Nephron progenitor cell (in vitro differentiated cells): ENCODE results near the gene LYPLAL1.

Experiments used
- DNase-seq: peaks from one replicate; pipeline ENCODE4 v3.0.0; 2021
- H3K27ac Mint-ChIP-seq: 2 replicates; pipeline ENCODE4 v1.8.0; 2021; ENCODE audit warnings: mild to moderate bottlenecking, moderate library complexity, mixed read lengths
- H3K27me3 Mint-ChIP-seq: 2 replicates; pipeline ENCODE4 v1.8.0; 2021; ENCODE audit warnings: mild to moderate bottlenecking, low read depth, mixed read lengths; ENCODE audit not compliant: poor library complexity
- H3K36me3 Mint-ChIP-seq: 2 replicates; pipeline ENCODE4 v1.8.0; 2021; ENCODE audit warnings: low read depth, mixed read lengths
- H3K4me1 Mint-ChIP-seq: 2 replicates; pipeline ENCODE4 v1.8.0; 2021; ENCODE audit warnings: mixed read lengths
- H3K4me3 Mint-ChIP-seq: 2 replicates; pipeline ENCODE4 v1.8.0; 2021; ENCODE audit warnings: mild to moderate bottlenecking, moderate library complexity, mixed read lengths
- H3K9me3 Mint-ChIP-seq: 2 replicates; pipeline ENCODE4 v1.8.0; 2021; ENCODE audit warnings: mild to moderate bottlenecking, moderate library complexity, mixed read lengths
- TF ChIP-seq, protein P1 (sequence below): fragments of 200-600 bp; sonication (generic); IDR thresholded peaks from 2 replicates; pipeline ENCODE4 v1.5.0; 2021; ENCODE audit warnings: antibody characterized with exemption

The LYPLAL1 gene

GRCh38 chr1:219175212-219175564, 1.5 kb downstream of the LYPLAL1 start:
- TF ChIP-seq, protein P1, sequence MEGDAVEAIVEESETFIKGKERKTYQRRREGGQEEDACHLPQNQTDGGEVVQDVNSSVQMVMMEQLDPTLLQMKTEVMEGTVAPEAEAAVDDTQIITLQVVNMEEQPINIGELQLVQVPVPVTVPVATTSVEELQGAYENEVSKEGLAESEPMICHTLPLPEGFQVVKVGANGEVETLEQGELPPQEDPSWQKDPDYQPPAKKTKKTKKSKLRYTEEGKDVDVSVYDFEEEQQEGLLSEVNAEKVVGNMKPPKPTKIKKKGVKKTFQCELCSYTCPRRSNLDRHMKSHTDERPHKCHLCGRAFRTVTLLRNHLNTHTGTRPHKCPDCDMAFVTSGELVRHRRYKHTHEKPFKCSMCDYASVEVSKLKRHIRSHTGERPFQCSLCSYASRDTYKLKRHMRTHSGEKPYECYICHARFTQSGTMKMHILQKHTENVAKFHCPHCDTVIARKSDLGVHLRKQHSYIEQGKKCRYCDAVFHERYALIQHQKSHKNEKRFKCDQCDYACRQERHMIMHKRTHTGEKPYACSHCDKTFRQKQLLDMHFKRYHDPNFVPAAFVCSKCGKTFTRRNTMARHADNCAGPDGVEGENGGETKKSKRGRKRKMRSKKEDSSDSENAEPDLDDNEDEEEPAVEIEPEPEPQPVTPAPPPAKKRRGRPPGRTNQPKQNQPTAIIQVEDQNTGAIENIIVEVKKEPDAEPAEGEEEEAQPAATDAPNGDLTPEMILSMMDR, result no peak
- no peaks in the 10 kb centered on the region for H3K27me3 Mint-ChIP-seq
- DNase-seq, result no peak
- H3K9me3 Mint-ChIP-seq, result peaks cover 4% of the 10 kb centered on the region
- no peak overlapping the region for H3K27ac Mint-ChIP-seq
- H3K4me3 Mint-ChIP-seq, result peak overlapping the region; percentile 92
- peaks cover 24% of the 10 kb centered on the region for H3K4me1 Mint-ChIP-seq
- H3K36me3 Mint-ChIP-seq, result peaks cover 23% of the 10 kb centered on the region

DNA sequence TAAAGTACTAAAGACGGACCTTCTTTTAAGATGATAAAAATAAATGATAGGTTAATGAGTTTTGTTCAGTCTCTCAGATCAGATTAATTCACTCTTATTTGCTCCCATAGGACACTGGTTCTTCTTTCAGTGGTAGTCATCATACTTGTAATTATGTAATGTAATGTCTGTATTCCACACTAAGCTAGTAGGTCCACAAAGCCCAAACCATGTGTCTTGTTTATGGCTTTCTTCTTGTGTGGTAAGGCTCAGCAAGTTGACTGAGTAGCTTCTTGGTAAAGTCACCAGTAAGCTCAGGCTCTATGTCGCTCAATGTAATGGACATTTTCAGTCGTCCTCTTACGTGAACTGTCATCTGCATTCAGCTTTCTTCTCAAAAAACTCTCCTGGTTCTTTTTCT, 2.5 kb downstream of the LYPLAL1 start:
- peaks cover 24% of the 10 kb centered on the region for H3K4me1 Mint-ChIP-seq
- H3K4me3 Mint-ChIP-seq, result peak overlapping the region; percentile 57
- DNase-seq, result no peak
- peaks cover 4% of the 10 kb centered on the region for H3K9me3 Mint-ChIP-seq
- H3K27me3 Mint-ChIP-seq, result no peaks in the 10 kb centered on the region
- H3K36me3 Mint-ChIP-seq, result peaks cover 32% of the 10 kb centered on the region
- H3K27ac Mint-ChIP-seq, result no peak overlapping the region
- TF ChIP-seq, protein P1, result no peak

- no peak overlapping the region for H3K27ac Mint-ChIP-seq
- H3K36me3 Mint-ChIP-seq, result peaks cover 44% of the 10 kb centered on the region
- peaks cover 4% of the 10 kb centered on the region for H3K9me3 Mint-ChIP-seq
- DNase-seq, result no peak
- H3K4me1 Mint-ChIP-seq, result peaks cover 24% of the 10 kb centered on the region
- TF ChIP-seq, protein P1, result no peak
- no peaks in the 10 kb centered on the region for H3K27me3 Mint-ChIP-seq
- no peak overlapping the region for H3K4me3 Mint-ChIP-seq
These were observed 3.7 kb downstream of the LYPLAL1 start for GRCh38 chr1:219177363-219177762.

- Mint-ChIP-seq H3K27ac (no peak overlapping the region), H3K36me3 (peaks cover 49% of the 10 kb centered on the region), H3K4me1 (peaks cover 24% of the 10 kb centered on the region), H3K27me3 (no peaks in the 10 kb centered on the region), H3K9me3 (peaks cover under 1% of the 10 kb centered on the region), H3K4me3 (no peak overlapping the region)
- TF ChIP-seq, protein P1, result no peak
- no peak for DNase-seq
These were observed 4.3 kb downstream of the LYPLAL1 start for GRCh38 chr1:219177940-219178339.

DNA sequence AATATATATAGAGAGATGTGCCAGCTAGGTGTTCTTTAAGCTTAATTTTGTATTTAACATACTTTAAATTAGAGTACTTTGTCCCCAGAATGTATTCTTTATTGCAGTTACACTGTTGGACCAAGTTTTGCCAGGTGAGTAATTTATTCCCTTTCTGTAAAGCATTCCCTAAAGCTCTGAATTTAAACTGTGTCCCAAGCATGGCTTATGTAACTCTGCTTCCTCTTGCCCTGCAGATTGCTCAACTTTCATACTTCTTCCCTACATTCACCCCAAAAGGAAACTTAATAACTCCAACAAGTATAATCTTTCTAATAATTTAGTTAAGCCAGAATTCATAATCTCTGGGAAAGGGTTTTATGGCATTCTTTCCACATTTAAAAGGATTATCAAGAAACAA, 5.6 kb downstream of the LYPLAL1 start:
- Mint-ChIP-seq H3K36me3 (peaks cover 63% of the 10 kb centered on the region), H3K4me1 (peaks cover 20% of the 10 kb centered on the region), H3K27ac (no peak overlapping the region), H3K27me3 (no peaks in the 10 kb centered on the region), H3K9me3 (peaks cover 2% of the 10 kb centered on the region), H3K4me3 (no peak overlapping the region)
- DNase-seq, result no peak
- TF ChIP-seq, protein P1, result no peak

GRCh38 chr1:219184337-219184736, 10.7 kb downstream of the LYPLAL1 start:
- TF ChIP-seq, protein P1, result no peak
- peaks cover 66% of the 10 kb centered on the region for H3K36me3 Mint-ChIP-seq
- H3K27ac Mint-ChIP-seq, result no peak overlapping the region
- H3K9me3 Mint-ChIP-seq, result peaks cover 6% of the 10 kb centered on the region
- no peak for DNase-seq
- H3K4me3 Mint-ChIP-seq, result no peak overlapping the region
- H3K27me3 Mint-ChIP-seq, result no peaks in the 10 kb centered on the region
- peaks cover 12% of the 10 kb centered on the region for H3K4me1 Mint-ChIP-seq
